Activated CD8-positive, alpha-beta T cell treated with anti-CD3 and anti-CD28 coated beads for 36 hours (primary cell): Measurements from ENCODE around the gene BCAS2. TPM values are rescaled to one million over a fixed set of nuclear protein-coding genes. Genes with fewer than 3 reads are reported as not detected.

Experiments
- ATAC-seq: fragments of 200-7000 bp; cut with Tn5 transposase; one replicate; pipeline ENCODE4 v1.10.0; 2021; ENCODE audit warnings: mild to moderate bottlenecking, moderate library complexity
- CTCF ChIA-PET: fragments of 350-600 bp; sonication (Branson Sonifier 250); formaldehyde crosslinking; loops from one replicate; lab custom pipeline; 2021; ENCODE audit warnings: antibody characterized with exemption; lab: Charles Lee
- POLR2A ChIA-PET: fragments of 350-600 bp; sonication (Branson Sonifier 250); formaldehyde crosslinking; loops from one replicate; lab custom pipeline; 2021; ENCODE audit warnings: antibody characterized with exemption; lab: Charles Lee
- DNase-seq: peaks from one replicate; pipeline ENCODE4 v3.0.0-alpha.2; 2020
- H3K27ac Mint-ChIP-seq: one replicate; pipeline ENCODE4 v1.8.0; 2021; ENCODE audit warnings: mild to moderate bottlenecking, mixed read lengths
- H3K27me3 Mint-ChIP-seq: one replicate; pipeline ENCODE4 v1.8.0; 2021; ENCODE audit warnings: mixed read lengths
- H3K36me3 Mint-ChIP-seq: one replicate; pipeline ENCODE4 v1.8.0; 2021; ENCODE audit warnings: low read depth, mixed read lengths
- H3K4me1 Mint-ChIP-seq: one replicate; pipeline ENCODE4 v1.8.0; 2021; ENCODE audit warnings: low read depth, mixed read lengths
- H3K4me3 Mint-ChIP-seq: one replicate; pipeline ENCODE4 v1.8.0; 2021; ENCODE audit warnings: mild to moderate bottlenecking, moderate library complexity, mixed read lengths
- H3K9me3 Mint-ChIP-seq: one replicate; pipeline ENCODE4 v1.8.0; 2021; ENCODE audit warnings: mixed read lengths
- CTCF ChIP-seq: fragments of 200-600 bp; IDR thresholded peaks from one replicate; pipeline ENCODE4 v1.8.0; 2022; ENCODE audit warnings: antibody characterized with exemption, mild to moderate bottlenecking
- intact Hi-C: fragments of 100-400 bp; cut with micrococcal nuclease; formaldehyde crosslinking; loops from one replicate; pipeline ENCODE4 v1.10.0; 2022
- total RNA-seq, 2 experiments: library from RNA; stranded (reverse); gene quantifications; one replicate each; pipeline ENCODE4 v1.2.3, GENCODE V29; 2021

The BCAS2 gene
- total RNA-seq, 2 experiments from 2014 or later: 42.4 to 46.4 TPM

- ChIA-PET POLR2A (no interaction called here), CTCF (no interaction called here)
- DNase-seq: no peak
- Mint-ChIP-seq H3K4me3 (no peak overlapping the region), H3K4me1 (peaks cover 5% of the 10 kb centered on the region), H3K27ac (no peak overlapping the region), H3K36me3 (no peaks in the 10 kb centered on the region), H3K27me3 (no peaks in the 10 kb centered on the region), H3K9me3 (no peaks in the 10 kb centered on the region)
- no peak for TF ChIP-seq CTCF
- intact Hi-C loops: no loop called here
- no peak for ATAC-seq
These were observed 46.0 kb downstream of the BCAS2 start for GRCh38 chr1:114535401-114535800.

- intact Hi-C loops: no loop called here
- no peaks in the 10 kb centered on the region for H3K36me3 Mint-ChIP-seq
- POLR2A ChIA-PET: no interaction called here
- DNase-seq (peak; percentile 32), ATAC-seq (peak; percentile 20)
- H3K4me3 Mint-ChIP-seq: no peak overlapping the region
- H3K27me3 Mint-ChIP-seq: no peaks in the 10 kb centered on the region
- peaks cover 5% of the 10 kb centered on the region for H3K4me1 Mint-ChIP-seq
- H3K9me3 Mint-ChIP-seq: no peaks in the 10 kb centered on the region
- CTCF ChIA-PET: no interaction called here
- H3K27ac Mint-ChIP-seq: no peak overlapping the region
- TF ChIP-seq CTCF: no peak
These were observed 50.3 kb downstream of the BCAS2 start for GRCh38 chr1:114531094-114531493.

GRCh38 chr1:114530224-114530623 lies 51.2 kb downstream of the BCAS2 start:
- POLR2A ChIA-PET: interaction anchor here (0.8 kb wide), 1 partner anchor 18 kb away, joined by 3 read pairs; no protein-coding TSS in a partner anchor
- no peak overlapping the region for H3K4me3 Mint-ChIP-seq
- no peaks in the 10 kb centered on the region for H3K9me3 Mint-ChIP-seq
- H3K4me1 Mint-ChIP-seq: peaks cover 5% of the 10 kb centered on the region
- DNase-seq (no peak), ATAC-seq (no peak)
- H3K36me3 Mint-ChIP-seq: no peaks in the 10 kb centered on the region
- TF ChIP-seq CTCF: no peak
- CTCF ChIA-PET: no interaction called here
- no peak overlapping the region for H3K27ac Mint-ChIP-seq
- no peaks in the 10 kb centered on the region for H3K27me3 Mint-ChIP-seq
- intact Hi-C loops: no loop called here

DNA sequence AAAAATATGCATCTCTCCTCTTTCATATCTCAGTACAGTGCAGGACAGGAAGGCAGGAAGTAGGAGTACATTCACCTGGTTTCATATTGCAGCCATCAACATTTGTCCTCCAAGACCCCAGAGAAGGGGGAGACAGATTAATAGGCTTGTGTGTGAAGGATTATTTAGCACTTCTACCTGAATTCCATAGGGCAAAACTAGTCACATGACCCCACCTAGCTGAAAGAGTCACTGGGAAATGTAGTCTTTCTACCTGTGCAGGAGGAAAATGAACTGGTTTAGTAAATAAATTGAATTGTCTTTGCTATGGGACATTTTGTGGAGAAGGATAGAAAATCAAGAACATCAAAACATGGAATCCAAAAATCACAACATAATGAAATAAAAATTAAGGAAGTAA lies 56.5 kb downstream of the BCAS2 start:
- Mint-ChIP-seq H3K9me3 (no peaks in the 10 kb centered on the region), H3K4me3 (no peak overlapping the region), H3K27ac (no peak overlapping the region), H3K27me3 (peaks cover 5% of the 10 kb centered on the region), H3K4me1 (peaks cover 3% of the 10 kb centered on the region), H3K36me3 (no peaks in the 10 kb centered on the region)
- intact Hi-C loops: no loop called here
- no peak for TF ChIP-seq CTCF
- ChIA-PET CTCF (interaction anchor here (1.1 kb wide), 1 partner anchor 178 kb away, joined by 3 read pairs; no protein-coding TSS in a partner anchor), POLR2A (no interaction called here)
- DNase-seq (no peak), ATAC-seq (no peak)

DNA sequence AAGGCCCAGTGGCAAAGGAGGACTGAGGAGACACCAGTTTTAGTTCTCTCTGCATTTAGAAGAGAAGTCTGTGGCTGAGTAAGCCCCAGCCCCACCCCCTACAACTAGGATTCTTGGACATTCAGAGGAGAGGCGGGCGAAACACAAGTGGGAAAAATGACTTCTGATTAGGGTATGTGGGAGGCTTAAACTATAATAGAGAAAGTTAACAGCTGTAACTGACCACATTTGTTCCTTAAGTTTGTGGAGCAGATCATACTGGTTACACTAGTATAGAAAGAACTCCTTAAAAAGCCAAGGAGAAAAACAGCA lies 59.2 kb downstream of the BCAS2 start:
- CTCF ChIA-PET: interaction anchor here (0.6 kb wide), 1 partner anchor 177 kb away, joined by 4 read pairs; no protein-coding TSS in a partner anchor

More for the DNA sequence above, 59.2 kb downstream of the BCAS2 start:
- ATAC-seq (no peak), DNase-seq (no peak)
- no peaks in the 10 kb centered on the region for H3K9me3 Mint-ChIP-seq
- POLR2A ChIA-PET: no interaction called here
- peaks cover 5% of the 10 kb centered on the region for H3K27me3 Mint-ChIP-seq
- peaks cover 3% of the 10 kb centered on the region for H3K4me1 Mint-ChIP-seq
- no peaks in the 10 kb centered on the region for H3K36me3 Mint-ChIP-seq
- intact Hi-C loops: no loop called here
- no peak for TF ChIP-seq CTCF
- H3K27ac Mint-ChIP-seq: no peak overlapping the region
- H3K4me3 Mint-ChIP-seq: no peak overlapping the region
